GM12878 (cell line): ENCODE results near the gene ANKS1A. TPM values are rescaled to one million over a fixed set of nuclear protein-coding genes. Genes with fewer than 3 reads are reported as not detected.

Experiments used
- ATAC-seq: fragments of 200-7000 bp; cut with Tn5 transposase; 3 replicates; pipeline ENCODE4 v1.9.1; 2020; ENCODE audit warnings: mild to moderate bottlenecking, moderate library complexity
- BruUV-seq: library from RNA; stranded (reverse); fragments of 400-500 nt; replicated peaks from 2 replicates; lab custom pipeline; 2021; lab: Mats Ljungman, UMichigan
- CTCF ChIA-PET: fragments of 300-600 bp; sonication (Branson Sonifier 250); formaldehyde crosslinking; extraction: SDS; loops from one replicate; lab custom pipeline; 2021; ENCODE audit warnings: inconsistent platforms; lab: Yijun Ruan, JAX
- POLR2A ChIA-PET: fragments of 350-600 bp; formaldehyde crosslinking; extraction: SDS; loops from one replicate; lab custom pipeline; 2021; ENCODE audit warnings: inconsistent platforms; lab: Charles Lee
- RAD21 ChIA-PET: fragments of 300-600 bp; sonication (Branson Sonifier 250); formaldehyde crosslinking; loops from one replicate; lab custom pipeline; 2023; ENCODE audit warnings: antibody characterized with exemption; ENCODE audit not compliant: unreplicated experiment; lab: Charles Lee
- SMC1A ChIA-PET: fragments of 300-600 bp; sonication (Branson Sonifier 250); formaldehyde crosslinking; loops from one replicate; lab custom pipeline; 2023; ENCODE audit not compliant: unreplicated experiment, uncharacterized antibody; lab: Charles Lee
- DNase-seq: peaks from one replicate; pipeline ENCODE4 v3.0.0-alpha.2; 2011; ENCODE audit warnings: low read depth, low spot score
- FAIRE-seq: peaks from 3 replicates; lab custom pipeline; 2011; peaks lifted over from hg19 to GRCh38; lab: Jason Lieb, UNC
- H2AFZ ChIP-seq: 2 replicates; pipeline ENCODE4 v1.6.0; 2011; ENCODE audit warnings: low read depth, low read length, control low read depth; ENCODE audit not compliant: control insufficient read depth
- H3K27ac ChIP-seq: 2 replicates; pipeline ENCODE4 v1.5.1; 2011; ENCODE audit warnings: control low read depth; ENCODE audit not compliant: control insufficient read depth, insufficient read depth
- H3K27me3 ChIP-seq, 2 experiments: replicated peaks in 1 of 2; 2 replicates each; pipeline versions ENCODE4 v1.6.0 to v1.6.1; 2011; ENCODE audit warnings: low read length in 1 of 2; ENCODE audit not compliant: control insufficient read depth in 2 of 2, insufficient read depth in 2 of 2
- H3K36me3 ChIP-seq, 2 experiments: 2 replicates each; pipeline ENCODE4 v1.5.1; 2011; ENCODE audit warnings: low read length in 1 of 2; ENCODE audit not compliant: control insufficient read depth in 2 of 2, insufficient read depth in 2 of 2
- H3K4me1 ChIP-seq: 2 replicates; pipeline ENCODE4 v1.6.1; 2011; ENCODE audit warnings: mild to moderate bottlenecking, low read length, moderate library complexity, mixed read lengths; ENCODE audit not compliant: control insufficient read depth, insufficient read depth
- H3K4me2 ChIP-seq: 2 replicates; pipeline ENCODE4 v1.6.0; 2011; ENCODE audit warnings: control low read depth; ENCODE audit not compliant: control insufficient read depth, insufficient read depth
- H3K4me3 ChIP-seq: fragments of 200-600 bp; sonication (generic); 2 replicates; pipeline ENCODE4 v1.5.1; 2016
- H3K79me2 ChIP-seq: 2 replicates; pipeline ENCODE4 v1.6.0; 2011; ENCODE audit warnings: low read length; ENCODE audit not compliant: control insufficient read depth, insufficient read depth
- H3K9ac ChIP-seq: 2 replicates; pipeline ENCODE4 v1.8.0; 2011; ENCODE audit warnings: low read length, control low read depth, mixed read lengths; ENCODE audit not compliant: control insufficient read depth, insufficient read depth
- H3K9me3 ChIP-seq: replicated peaks from 3 replicates; pipeline ENCODE4 v1.5.1; 2011; ENCODE audit warnings: mild to moderate bottlenecking, low read length; ENCODE audit not compliant: control insufficient read depth, insufficient read depth
- H4K20me1 ChIP-seq: 2 replicates; pipeline ENCODE4 v1.6.0; 2011; ENCODE audit not compliant: control insufficient read depth, insufficient read depth
- BCL3 ChIP-seq: IDR thresholded peaks from 2 replicates; pipeline ENCODE4 v1.6.1; 2011; ENCODE audit warnings: borderline replicate concordance, low read depth, mild to moderate bottlenecking, moderate library complexity, low read length; ENCODE audit not compliant: insufficient read depth, poor library complexity, severe bottlenecking
- BCLAF1 ChIP-seq: fragments of 450-650 bp; IDR thresholded peaks from 2 replicates; pipeline ENCODE4 v1.6.1; 2017; ENCODE audit warnings: antibody characterized with exemption, mild to moderate bottlenecking, moderate library complexity
- CBX3 ChIP-seq: fragments of 200-600 bp; sonication (generic); IDR thresholded peaks from 2 replicates; pipeline ENCODE4 v1.6.1; 2016; ENCODE audit warnings: low read depth, borderline replicate concordance
- CUX1 ChIP-seq: IDR thresholded peaks from 2 replicates; pipeline ENCODE4 v1.6.1; 2012; ENCODE audit warnings: improper control_type of control experiment, low read depth, low read length; ENCODE audit not compliant: insufficient replicate concordance
- EP300 ChIP-seq, 2 experiments: fragments of 150-350 bp in 1 of 2; IDR thresholded peaks; 2 replicates each; pipeline ENCODE4 v1.6.1; 2011 to 2012; ENCODE audit warnings: low read depth in 2 of 2, low read length in 2 of 2, borderline replicate concordance in 1 of 2, improper control_type of control experiment in 1 of 2, inconsistent platforms in 1 of 2; ENCODE audit not compliant: control insufficient read depth in 1 of 2
- JUND ChIP-seq: IDR thresholded peaks from 2 replicates; pipeline ENCODE4 v1.6.1; 2012; ENCODE audit warnings: low read depth, mild to moderate bottlenecking, low read length, improper control_type of control experiment, moderate library complexity
- NBN ChIP-seq: fragments of 450-650 bp; IDR thresholded peaks from 2 replicates; pipeline ENCODE4 v1.6.1; 2016
- NR2C2 ChIP-seq: IDR thresholded peaks from 2 replicates; pipeline ENCODE4 v1.6.1; 2011; ENCODE audit warnings: borderline replicate concordance, low read depth; ENCODE audit not compliant: control insufficient read depth, insufficient read length
- NR2F1 ChIP-seq: fragments of 450-650 bp; conservative IDR thresholded peaks from 2 replicates; pipeline ENCODE4 v1.6.1; 2017; ENCODE audit warnings: mild to moderate bottlenecking
- ZNF207 ChIP-seq: fragments of 450-650 bp; IDR thresholded peaks from 2 replicates; pipeline ENCODE4 v1.6.1; 2014; ENCODE audit warnings: antibody characterized with exemption, mild to moderate bottlenecking, borderline replicate concordance
- WGBS: methylation state at CpG from one replicate; pipeline ENCODE4 v1.1.6; 2016; ENCODE audit warnings: low lambda C conversion rate; ENCODE audit not compliant: insufficient replicate concordance, insufficient coverage; ENCODE audit errors: missing lambda C conversion rate; 5-methylcytosine and 5-hydroxymethylcytosine counted together
- in situ Hi-C: fragments of 300-500 bp; cut with MboI; formaldehyde crosslinking; loops from 9 replicates; pipeline ENCODE4 v1.14.3; 2018; ENCODE audit warnings: mixed read lengths
- intact Hi-C: fragments of 100-400 bp; cut with micrococcal nuclease; formaldehyde crosslinking; loops from one replicate; pipeline ENCODE4 v1.14.2; 2022; ENCODE audit not compliant: unreplicated experiment
- polyA plus RNA-seq, 11 experiments: library from polyadenylated mRNA; depleted of rRNA in 4 of 11; unstranded in 6 of 11; stranded (reverse) in 5 of 11; fragments of >200 nt; fragmentation: Nextera tagmentation in 4 of 11; fragmentation: Illumina TruSeq in 1 of 11; extraction: Ambion mirVana in 4 of 11; extraction: Trizol in 1 of 11; gene quantifications; 1 replicate in 1 of 11; 2 replicates in 10 of 11; pipeline versions ENCODE4 v1.2.1 to v1.2.3, GENCODE V29; 2011 to 2016; ENCODE audit warnings: inconsistent platforms in 2 of 11, missing spikeins in 2 of 11, low read depth in 1 of 11
- total RNA-seq, 4 experiments: library from RNA; depleted of rRNA in 3 of 4; stranded (reverse); fragments of >200 nt in 3 of 4; fragmentation: Illumina TruSeq in 1 of 4; extraction: Trizol in 1 of 4; gene quantifications; 2 replicates each; pipeline versions ENCODE4 v1.2.1 to v1.2.3, GENCODE V29; 2013 to 2021

Gene ANKS1A
- total and polyA plus RNA-seq, 10 of the 15 experiments (the other 5 are each of a cell fraction or from before 2014, with no cell fraction given), result 0.60 to 7.0 (median 3.0) TPM

- WGBS, result 98% methylated on average over 7 of the region's 7 CpGs
- TF ChIP-seq CUX1 (no peak), ZNF207 (no peak), EP300 (IDR thresholded peaks at IDR 0.05; ENCODE audit: borderline replicate concordance in 1 of 2, control insufficient read depth in 1 of 2, low read depth in 2 of 2, low read length in 2 of 2) (no peak), CBX3 (no peak), BCLAF1 (no peak), JUND (no peak), NBN (no peak), NR2F1 (no peak), NR2C2 (no peak), BCL3 (no peak)
- ATAC-seq, result no peak
- FAIRE-seq, result no peak
- no TSS peak for BruUV-seq
- H3K27ac ChIP-seq, result no peak overlapping the region
- no peaks in the 10 kb centered on the region for H3K79me2 ChIP-seq
- ChIA-PET CTCF (interaction anchor here (1.1 kb wide), 1 partner anchor 16 kb away, joined by 3 read pairs; no protein-coding TSS in a partner anchor), SMC1A (interaction anchor here (1.6 kb wide), 1 partner anchor 11 kb away, joined by 3 read pairs; no protein-coding TSS in a partner anchor), POLR2A (interaction anchor here (0.5 to 0.6 kb wide), 2 partner anchors 1266 to 1394 kb away, joined by 3 to 5 read pairs; no protein-coding TSS in a partner anchor), RAD21 (no interaction called here)
- H3K4me3 ChIP-seq, result no peak overlapping the region
- no peak overlapping the region for H2AFZ ChIP-seq
- no peak for DNase-seq
- in situ Hi-C loops (no loop called here), intact Hi-C loops (no loop called here)
- peaks cover 15 to 24% of the 10 kb centered on the region in 2 experiments for H3K36me3 ChIP-seq
- H3K27me3 ChIP-seq, result no peaks in the 10 kb centered on the region
- H3K9me3 ChIP-seq, result no peaks in the 10 kb centered on the region
- no peaks in the 10 kb centered on the region for H4K20me1 ChIP-seq
- no peak overlapping the region for H3K9ac ChIP-seq
- no peak overlapping the region for H3K4me2 ChIP-seq
- H3K4me1 ChIP-seq, result no peaks in the 10 kb centered on the region
Observed at GRCh38 chr6:34858681-34859080, 30.4 kb upstream of the ANKS1A start.
